SK-N-SH (cell line): ENCODE data around the gene CYP4F12.

Experiments used
- CTCF ChIP-seq: fragments of 200-600 bp; sonication (generic); IDR thresholded peaks from 2 replicates; pipeline ENCODE4 v1.6.1; 2017; ENCODE audit warnings: antibody characterized with exemption, mild to moderate bottlenecking, moderate library complexity
- EP300 ChIP-seq, 2 experiments: IDR thresholded peaks; 2 replicates each; pipeline versions ENCODE4 v1.4.0 to v1.6.1; 2012; ENCODE audit warnings: borderline replicate concordance in 1 of 2, low read depth in 1 of 2, low read length in 1 of 2

GRCh38 chr19:15666883-15667282 lies 6.0 kb upstream of the CYP4F12 start:
- TF ChIP-seq CTCF (no peak), EP300 (IDR thresholded peaks at IDR 0.05; ENCODE audit: borderline replicate concordance in 1 of 2, low read depth in 1 of 2, low read length in 1 of 2) (no peak)
